GM13976 (cell line): ENCODE results near the gene KRT33A.
"Not testable (repeated sequence)": the region's sequence is repeated elsewhere in the genome, so short reads cannot be mapped to it uniquely, and the experiment has no call there.

Source experiments
- DNase-seq: peaks from one replicate; pipeline ENCODE4 v3.0.0; 2012; ENCODE audit warnings: low spot score
- CTCF ChIP-seq: IDR thresholded peaks from 2 replicates; pipeline ENCODE4 v1.5.1; 2012; ENCODE audit warnings: borderline replicate concordance, mild to moderate bottlenecking; ENCODE audit not compliant: insufficient read depth; ENCODE audit errors: extremely low read depth, missing control alignments, control extremely low read depth
- in situ Hi-C: fragments of 300-500 bp; cut with MboI; formaldehyde crosslinking; loops from one replicate; pipeline ENCODE4 v1.12.0; 2022; ENCODE audit warnings: low sequenced_read_pairs, mixed read lengths, inconsistent platforms; ENCODE audit not compliant: unreplicated experiment

Gene KRT33A

GRCh38 chr17:41347869-41348760, 2.5 kb downstream of the KRT33A start:
- in situ Hi-C loops = no loop called here
- TF ChIP-seq CTCF = no peak
- DNase-seq = no peak

- DNase-seq, in situ Hi-C loops: not testable (repeated sequence)
These were observed 4.2 kb downstream of the KRT33A start for GRCh38 chr17:41346421-41346820.

- in situ Hi-C loops = no loop called here
- no peak for DNase-seq
- TF ChIP-seq CTCF = no peak
These were observed 4.6 kb downstream of the KRT33A start for GRCh38 chr17:41345992-41346391.

- in situ Hi-C loops = no loop called here
- no peak for TF ChIP-seq CTCF
- no peak for DNase-seq
These were observed 7.6 kb downstream of the KRT33A start for GRCh38 chr17:41343029-41343428.

GRCh38 chr17:41340934-41341861, 9.4 kb downstream of the KRT33A start:
- no peak for TF ChIP-seq CTCF
- no peak for DNase-seq
- in situ Hi-C loops = no loop called here

GRCh38 chr17:41340494-41340893, 10.1 kb downstream of the KRT33A start:
- TF ChIP-seq CTCF = no peak
- in situ Hi-C loops = no loop called here
- no peak for DNase-seq

GRCh38 chr17:41339571-41340172, 11.0 kb downstream of the KRT33A start:
- in situ Hi-C loops = no loop called here
- DNase-seq = no peak
- no peak for TF ChIP-seq CTCF
